Stimulated activated CD8-positive, alpha-beta memory T cell treated with anti-CD3 and anti-CD28 coated beads, Interleukin-4, amount 100 ng/mL, for 24 hours (primary cell): ENCODE results near the gene WIPF3.
"Not testable (repeated sequence)": the region's sequence is repeated elsewhere in the genome, so short reads cannot be mapped to it uniquely, and the experiment has no call there.

Experiments
- DNase-seq: peaks from one replicate; pipeline ENCODE4 v3.0.0-alpha.2; 2020; ENCODE audit warnings: low read depth

The WIPF3 gene

DNA sequence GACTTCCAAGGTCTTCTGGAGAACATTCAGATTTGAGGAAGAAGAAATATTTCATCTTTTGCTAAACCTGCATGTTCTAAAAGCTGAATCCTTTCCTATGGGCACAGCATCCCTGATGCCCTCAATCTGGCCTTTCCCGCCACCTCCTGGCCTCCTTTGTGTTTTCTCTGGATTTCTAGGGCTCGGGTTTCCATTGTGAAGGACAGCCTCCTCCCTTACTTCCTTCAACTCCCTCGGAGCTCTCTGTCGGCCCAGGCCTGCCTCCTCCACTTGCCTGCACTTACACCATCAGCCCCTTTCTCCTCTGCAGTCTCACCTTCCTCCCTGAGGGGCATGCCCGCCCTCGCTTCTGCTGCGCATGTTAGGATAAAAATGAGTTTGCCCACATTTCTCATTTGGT lies 75.4 kb downstream of the WIPF3 start:
- no peak for DNase-seq

DNA sequence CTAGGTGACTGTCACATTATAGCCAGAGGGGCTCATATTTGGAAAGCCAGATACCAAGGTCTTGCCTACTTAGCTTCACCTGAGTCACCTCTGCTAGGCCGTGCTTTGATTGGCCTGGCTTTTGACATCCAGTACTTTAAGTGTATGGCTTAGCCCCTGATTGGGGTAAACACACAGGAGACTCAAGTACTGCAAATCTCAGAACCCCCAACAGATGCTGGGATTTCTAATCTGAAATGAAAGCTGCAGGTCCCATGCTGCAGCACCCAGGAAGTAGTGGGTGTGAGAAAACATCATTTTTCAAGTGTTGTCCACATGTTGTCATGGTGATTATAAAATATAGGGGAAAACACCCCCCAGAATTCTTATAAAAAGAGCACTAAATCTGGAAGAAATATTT lies 76.2 kb downstream of the WIPF3 start:
- DNase-seq = no peak

DNA sequence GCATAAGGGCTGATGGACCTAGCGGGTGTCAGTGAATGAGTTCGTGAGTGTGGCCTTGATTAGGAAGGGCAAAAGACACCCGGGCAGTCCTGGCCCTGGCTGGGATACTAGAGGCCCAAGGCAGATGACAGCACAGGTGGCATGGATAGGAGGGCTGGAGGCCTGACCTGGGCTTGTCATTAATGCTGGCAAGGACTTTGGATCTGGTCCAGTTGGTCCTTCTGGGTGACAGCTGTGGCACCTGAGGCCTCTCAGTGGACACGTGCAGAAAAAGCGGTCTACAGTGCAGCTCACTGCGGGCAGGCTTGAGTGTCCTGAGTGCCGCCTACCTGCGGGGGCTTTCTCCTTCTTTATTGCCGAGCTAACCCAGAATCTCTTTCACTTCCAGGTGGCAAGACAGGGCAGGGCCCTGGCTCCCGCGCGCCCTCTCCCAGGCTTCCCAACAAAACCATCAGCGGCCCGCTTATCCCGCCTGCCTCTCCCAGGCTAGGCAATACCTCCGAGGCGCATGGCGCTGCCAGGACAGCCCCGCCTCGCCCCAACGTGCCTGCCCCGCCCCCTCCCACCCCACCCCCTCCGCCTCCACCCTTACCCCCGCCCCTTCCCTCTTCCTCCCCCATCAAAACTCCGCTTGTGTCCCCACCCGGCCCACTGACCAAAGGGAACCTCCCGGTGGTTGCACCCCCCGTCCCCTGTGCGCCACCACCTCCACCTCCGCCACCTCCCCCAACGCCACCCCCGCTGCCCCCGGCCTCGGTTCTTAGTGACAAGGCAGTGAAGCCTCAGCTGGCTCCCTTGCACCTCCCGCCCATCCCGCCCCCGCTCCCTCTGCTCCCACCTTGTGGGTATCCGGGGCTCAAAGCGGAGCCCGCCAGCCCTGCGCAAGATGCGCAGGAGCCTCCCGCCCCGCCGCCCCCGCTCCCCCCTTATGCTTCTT lies 77.4 kb downstream of the WIPF3 start:
- no peak for DNase-seq

DNA sequence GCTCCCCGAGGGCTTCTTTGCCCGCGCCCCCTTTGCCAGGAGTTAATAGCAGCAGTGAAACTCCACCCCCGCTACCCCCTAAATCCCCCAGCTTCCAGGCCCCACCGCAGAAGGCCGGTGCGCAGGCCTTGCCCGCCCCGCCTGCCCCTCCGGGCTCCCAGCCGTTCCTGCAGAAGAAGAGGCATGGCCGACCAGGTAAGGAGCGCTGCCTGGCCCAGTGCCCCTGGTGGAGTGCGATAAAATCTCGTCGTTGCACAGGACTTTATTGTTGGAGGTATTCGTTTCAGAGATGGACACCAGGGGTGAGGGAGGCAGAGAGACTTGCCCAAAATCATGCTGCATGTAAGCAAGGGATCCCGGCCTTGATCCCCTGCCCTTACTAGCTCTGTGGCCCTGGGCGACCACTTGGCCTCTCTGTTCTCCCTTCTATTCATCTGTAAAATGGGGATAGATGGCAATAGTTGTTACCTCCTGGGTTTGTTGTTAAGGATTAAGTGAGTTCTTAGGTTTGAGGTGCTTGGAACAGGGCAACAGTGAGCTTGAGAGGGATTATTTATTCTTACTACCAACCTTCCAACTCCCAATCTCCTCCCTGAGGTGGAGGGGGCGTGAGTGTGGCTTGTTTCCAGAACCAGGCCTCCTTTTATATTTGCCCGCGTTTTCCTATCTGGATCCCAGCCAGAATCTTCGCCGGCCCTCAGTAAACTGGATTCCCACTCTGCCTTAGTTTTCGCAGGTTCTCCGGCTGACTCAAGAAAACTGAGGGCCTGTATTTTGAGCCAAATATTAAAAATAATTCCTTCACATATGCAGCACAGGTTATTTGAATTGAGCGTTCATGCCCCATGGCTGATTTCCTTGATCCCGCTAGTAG lies 78.3 kb downstream of the WIPF3 start:
- no peak for DNase-seq

DNA sequence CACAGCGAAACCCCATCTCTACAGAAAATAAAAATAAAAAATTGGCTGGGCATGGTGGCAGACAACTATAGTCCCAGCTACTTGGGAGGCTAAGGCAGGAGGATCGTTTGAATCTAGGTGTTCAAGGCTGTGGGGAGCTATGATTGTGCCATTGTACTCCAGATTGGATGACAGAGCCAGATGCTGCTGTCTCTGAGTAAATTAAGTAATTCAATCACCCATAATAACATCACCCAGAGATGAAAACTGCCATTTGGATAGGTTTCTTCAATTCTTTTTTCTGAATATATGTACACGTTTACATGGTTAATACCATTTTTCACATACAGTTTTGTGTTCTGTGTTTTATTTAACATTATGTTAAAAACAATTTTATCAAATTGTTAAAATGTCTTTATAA lies 79.3 kb downstream of the WIPF3 start:
- no peak for DNase-seq

DNA sequence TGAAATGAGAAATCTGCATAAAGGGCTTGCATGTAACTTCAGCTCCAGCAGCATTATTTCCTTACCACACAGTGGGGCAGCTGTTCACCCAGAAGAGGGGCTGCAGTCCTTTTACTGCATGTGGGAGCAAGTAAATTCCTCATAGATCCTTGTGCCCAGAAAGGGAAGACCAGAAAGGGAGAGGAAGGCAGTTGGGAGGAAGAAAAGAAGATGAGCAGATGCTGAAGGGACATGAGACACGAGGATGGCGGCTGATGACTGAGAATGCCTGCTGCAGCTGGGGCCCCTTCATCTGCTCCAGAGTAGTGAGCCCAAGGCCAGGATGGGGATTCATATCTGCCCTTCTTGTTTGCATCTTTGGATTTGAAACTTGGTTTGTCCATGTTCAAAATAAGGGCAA lies 80.5 kb downstream of the WIPF3 start:
- no peak for DNase-seq

DNA sequence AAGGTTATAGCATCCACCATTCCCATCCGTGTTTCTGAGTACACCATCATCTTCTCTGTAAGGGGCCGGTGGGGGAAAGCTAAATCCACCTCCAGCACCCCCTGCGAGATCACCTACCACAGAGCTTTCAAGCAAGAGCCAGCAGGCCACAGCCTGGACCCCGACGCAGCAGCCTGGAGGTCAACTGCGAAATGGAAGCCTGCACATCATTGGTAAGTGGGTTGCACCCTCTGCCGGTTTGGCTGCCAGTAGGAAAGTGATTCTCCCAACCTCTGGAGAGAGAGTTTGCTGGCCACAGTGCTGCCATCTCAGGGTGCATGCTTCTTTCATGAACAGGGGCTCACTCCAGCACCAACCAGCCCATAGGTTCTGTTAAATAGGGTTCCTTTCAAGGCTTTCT lies 81.7 kb downstream of the WIPF3 start:
- DNase-seq = no peak

DNA sequence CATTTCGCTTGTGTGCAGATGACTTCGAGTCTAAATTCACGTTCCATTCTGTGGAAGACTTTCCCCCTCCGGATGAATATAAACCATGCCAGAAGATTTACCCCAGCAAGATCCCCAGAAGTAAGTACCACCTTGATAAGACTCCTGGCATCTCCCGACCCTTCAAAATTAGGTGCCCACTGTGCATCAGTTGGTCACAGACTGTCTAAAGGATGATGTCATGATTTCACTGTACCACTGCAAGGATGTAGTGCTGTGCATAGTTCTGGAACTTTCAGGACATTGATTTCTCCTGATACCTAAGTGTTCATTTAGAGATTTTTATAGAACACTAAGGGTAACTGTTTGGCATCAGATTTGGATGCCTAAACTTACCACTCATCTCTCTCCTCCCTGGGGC lies 83.0 kb downstream of the WIPF3 start:
- DNase-seq = no peak

DNA sequence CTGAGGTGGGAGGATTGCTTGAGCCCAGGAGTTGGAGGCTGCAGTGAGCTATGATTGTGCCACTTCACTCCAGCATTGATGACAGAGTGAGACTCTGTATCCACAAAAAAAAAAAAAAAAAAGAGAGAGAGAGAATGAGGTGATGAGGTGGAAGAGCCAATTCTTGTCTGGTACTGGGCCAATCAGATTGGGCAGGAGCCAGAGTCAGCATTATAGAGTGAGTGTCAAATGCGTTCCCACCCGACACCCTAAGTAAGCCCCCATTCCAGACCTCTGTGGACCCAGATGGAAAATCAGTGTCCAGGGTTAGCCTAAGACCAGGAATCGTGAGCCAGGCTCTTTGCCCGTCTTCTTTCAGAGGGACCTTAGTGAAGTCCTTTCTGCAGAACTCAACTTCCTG lies 83.9 kb downstream of the WIPF3 start:
- no peak for DNase-seq

DNA sequence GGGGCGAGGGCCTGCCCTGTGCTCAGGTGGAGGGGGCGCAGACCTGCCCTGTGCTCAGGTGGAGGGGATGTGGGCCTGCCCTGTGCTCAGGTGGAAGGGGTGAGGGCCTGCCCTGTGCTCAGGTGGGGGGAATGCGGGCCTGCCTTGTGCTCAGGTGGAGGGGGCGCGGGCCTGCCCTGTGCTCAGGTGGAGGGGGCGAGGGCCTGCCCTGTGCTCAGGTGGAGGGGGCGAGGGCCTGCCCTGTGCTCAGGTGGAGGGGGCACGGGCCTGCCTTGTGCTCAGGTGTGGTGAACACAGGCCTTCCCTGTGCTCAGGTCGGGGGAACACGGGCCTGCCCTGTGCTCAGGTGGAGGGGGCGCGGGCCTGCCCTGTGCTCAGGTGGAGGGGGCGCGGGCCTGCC lies 84.5 kb downstream of the WIPF3 start:
- DNase-seq = not testable (repeated sequence)

DNA sequence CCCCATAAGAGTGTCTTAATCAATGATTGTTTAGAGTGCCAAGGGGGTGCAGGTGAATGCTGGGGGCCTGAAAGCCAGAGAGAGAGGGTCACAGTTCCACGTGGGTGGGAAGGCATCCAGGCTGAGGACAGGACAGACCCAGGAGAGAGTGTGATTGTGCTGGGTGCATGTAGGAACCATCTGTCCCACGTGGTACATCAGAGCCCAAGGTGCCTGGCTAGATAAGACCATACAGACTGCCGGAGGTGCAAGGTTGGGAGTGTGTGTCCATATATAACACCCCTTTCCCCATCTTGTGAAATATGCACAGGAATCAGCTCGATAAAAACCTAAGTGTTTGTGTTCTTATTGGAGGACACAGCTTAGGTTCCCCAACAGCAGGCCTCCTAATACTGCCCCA lies 85.5 kb downstream of the WIPF3 start:
- DNase-seq = no peak

DNA sequence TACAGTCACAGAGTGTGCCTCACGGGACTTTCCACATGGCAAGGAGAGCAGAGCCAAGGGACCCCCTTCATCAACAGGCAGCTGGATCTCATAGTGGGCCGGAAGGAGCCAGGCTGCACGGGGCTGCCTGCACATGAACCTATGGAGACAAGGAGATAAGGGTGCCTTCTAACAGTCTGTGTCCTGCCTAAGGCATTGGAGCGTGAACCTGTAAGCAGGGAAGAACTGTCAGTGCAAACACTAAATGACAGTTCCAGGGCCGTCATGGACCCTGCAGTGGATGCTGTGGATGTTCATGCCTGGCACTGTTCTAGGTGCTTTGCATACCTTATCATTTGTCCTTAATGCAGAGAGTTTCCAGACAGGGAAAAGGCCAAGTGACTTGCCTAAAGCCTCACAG lies 85.9 kb downstream of the WIPF3 start:
- no peak for DNase-seq

DNA sequence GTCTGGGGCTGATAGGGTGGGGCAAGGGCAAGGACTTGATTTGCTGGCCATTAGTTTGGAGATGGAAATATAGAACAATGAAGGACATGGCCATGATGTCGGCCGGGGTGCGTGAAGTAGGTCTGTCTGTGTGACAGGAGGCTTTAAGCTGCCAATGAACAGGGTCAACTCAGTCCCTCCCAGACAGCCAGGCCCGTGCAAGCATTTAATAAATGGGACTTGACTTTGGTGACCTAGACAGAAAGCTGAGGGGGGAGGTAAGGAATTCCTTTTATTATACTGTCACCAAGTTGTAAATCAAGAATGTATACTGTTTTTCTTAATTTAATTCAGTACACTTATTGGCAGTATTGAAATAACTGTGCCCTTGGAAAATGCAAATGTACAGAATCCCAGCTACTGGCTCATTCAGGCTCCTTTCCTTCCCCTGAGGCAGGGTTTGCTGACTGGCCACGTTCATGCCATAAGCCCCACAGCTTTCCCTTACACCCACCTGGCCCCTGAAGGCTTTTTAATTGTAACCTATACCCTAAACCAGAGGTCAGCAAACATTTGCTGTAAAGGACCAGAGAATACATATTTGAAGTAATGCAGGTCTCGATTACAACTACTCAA lies 87.2 kb downstream of the WIPF3 start:
- DNase-seq = no peak

DNA sequence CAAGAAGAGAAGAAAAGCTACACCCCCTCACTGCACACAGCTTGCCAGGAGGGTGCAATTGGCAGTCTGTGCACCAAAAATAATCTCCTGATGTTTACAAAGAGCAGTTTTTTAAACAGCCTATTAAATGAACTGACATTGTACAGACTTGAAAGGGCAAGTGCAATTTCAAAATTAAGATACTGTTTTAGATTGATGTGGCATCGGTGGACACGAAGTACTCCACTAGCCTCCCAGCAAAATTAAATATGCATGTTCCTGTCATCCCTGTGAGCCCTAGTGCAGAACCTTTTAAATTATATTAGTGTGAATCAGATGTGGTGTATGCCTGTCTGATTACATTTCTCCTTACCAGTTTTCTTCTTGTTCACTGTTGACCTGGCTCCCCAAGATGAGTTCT lies 87.9 kb downstream of the WIPF3 start:
- DNase-seq = no peak

DNA sequence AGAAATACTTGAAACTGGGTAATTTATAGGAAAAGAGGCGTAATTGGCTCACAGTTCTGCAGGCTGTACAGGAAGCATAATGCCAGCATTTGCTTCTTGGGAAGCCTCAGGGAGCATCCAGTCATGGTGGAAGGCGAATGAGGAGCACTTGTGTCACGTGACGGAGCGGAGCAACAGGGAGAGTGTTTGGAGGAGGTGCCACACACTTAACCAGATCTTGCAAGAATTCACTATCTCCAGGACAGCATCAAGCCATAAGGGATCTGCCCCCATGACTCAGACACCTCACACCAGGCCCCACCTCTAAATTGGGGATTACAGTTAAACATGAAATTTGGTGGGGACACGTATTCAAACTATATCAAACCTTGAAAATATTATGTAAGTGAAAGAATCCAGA lies 89.3 kb downstream of the WIPF3 start:
- no peak for DNase-seq

DNA sequence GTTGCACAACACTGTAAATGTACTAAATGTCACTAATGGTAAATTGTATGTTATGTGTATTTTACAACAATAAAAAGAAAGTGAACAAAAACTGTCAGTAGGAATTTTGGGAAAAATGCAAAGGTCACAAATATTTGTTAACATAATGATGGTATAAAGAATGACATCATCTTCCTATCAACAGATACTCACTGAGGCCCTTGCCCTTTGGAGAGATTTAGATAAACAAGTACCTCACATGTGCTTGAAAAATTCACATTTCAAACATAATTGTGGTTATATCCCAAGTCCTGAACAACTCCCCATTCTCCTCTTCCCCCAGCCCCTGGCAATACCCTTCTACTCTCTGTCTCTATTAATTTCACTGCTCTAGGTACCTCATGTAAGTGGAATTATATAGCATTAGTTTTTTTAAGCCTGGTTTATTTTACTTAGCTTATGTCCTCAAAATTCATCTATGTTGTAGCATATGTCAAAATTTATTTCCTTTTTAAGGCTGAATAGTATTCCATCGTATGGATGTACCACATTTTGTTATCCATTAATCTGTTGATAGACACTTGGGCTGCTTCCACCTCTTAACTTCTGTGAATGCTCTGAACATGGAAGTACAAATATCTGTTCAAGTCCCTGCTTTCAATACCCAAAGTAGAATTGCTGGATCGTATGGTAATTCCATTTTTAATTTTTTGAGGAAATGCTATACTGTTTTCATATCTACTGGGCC lies 90.5 kb downstream of the WIPF3 start:
- no peak for DNase-seq

DNA sequence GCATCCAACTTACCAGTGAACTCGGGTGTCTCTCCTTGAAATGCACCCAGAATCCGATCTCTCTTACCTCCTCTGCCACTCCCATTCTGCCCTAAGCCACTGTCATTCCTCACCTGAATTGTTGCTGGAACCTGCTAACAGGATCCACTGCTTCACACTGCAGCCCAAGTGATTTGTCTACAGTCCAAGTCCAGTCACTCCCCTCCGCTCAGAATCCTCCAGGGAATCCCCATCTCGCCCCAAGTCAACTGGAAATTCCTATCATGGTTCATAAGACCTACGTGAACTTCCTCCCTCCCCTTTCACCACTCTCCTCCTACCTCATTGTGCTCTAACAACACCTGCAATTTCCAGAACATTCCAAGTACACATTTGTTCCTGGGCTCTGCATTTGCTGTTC lies 92.0 kb downstream of the WIPF3 start:
- no peak for DNase-seq

DNA sequence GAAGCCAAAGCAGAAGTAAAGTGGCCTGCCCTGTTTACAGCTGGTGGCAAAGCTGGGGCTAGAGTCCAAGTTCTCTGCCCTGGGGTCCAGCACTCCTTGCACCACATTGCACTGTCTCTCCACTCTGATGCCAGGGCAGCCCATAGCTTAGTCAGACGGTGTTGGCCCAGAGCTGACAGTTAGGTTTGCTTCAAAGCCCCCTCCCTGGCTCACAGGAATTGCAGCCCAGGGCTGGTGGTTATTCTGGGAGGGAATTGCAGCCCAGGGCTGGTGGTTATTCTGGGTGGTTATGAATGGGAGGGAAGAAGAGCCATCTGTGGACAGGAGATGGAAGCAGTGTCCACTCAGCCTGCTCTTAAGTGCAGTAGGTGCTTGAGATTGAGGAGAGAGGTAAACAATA lies 94.4 kb downstream of the WIPF3 start:
- no peak for DNase-seq

DNA sequence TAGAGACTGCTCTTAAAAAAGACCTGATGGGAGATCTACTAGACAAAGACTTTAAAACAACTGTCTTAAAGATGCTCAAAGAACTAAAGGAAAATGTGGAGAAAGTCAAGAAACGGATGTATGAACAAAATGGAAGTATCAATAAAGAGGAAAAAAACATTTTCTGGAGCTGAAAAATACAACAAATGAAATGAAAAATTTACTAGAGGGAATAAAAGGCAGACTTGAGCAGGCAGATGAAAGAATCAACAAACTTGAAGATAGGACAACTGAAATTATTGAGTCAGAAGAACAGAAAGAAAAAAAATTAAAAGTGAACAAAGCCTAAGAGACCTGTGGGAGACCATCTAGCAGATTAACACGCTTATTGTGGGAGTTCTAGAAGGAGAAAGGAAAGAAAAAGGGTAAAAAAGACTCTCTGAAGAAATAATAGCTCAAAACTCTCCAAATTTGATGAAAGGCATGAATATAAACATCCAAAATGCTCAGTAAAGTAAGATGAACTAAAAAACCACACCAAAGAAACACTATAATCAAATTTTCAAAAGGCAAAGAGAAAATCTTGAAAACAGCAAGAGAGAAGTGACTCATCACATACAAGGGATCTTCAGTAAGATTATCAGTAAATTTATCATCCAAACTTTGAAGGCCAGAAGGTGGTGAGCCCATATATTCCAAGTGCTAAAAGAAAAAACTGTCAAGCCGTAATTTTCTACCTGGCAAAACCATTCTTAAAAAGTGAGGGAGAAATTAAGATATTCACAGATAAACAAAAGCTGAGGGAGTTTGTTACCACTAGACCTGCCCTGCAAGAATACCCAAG lies 100.1 kb downstream of the WIPF3 start:
- DNase-seq = no peak

DNA sequence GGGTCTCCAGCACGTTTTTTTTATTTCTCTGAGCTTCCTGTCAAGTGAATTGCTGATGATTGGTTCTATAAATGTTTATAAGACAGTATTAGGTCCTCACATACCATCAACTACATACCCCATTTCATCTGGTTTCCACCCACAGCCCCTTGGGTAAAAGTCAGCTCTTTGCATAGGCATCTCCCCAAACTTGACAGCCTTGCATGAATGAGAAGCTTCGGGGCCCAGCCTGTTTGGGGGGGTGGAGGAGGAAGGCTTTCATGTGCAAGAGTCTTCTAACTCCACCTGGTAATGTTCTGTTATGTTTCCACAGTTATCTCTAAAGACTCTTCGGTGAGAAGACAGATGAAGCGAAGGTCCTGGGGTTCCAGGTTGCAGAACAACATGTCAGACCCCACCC lies 107.9 kb downstream of the WIPF3 start:
- DNase-seq = no peak
